ENCODE data around the gene PLCB4.

Gene PLCB4

GRCh38 chr20:9334866-9335265 is 266.0 kb downstream of the PLCB4 start:
- FAIRE-seq, result no peak

GRCh38 chr20:9338101-9338500 is 269.2 kb downstream of the PLCB4 start:
- no peak for FAIRE-seq

GRCh38 chr20:9339708-9340107 is 270.8 kb downstream of the PLCB4 start:
- no peak for FAIRE-seq

GRCh38 chr20:9342651-9343050 is 273.8 kb downstream of the PLCB4 start:
- no peak for FAIRE-seq

- FAIRE-seq, result no peak
These were observed 275.4 kb downstream of the PLCB4 start for GRCh38 chr20:9344083-9344920.

- no peak for FAIRE-seq
These were observed 279.4 kb downstream of the PLCB4 start for GRCh38 chr20:9348316-9348715.

GRCh38 chr20:9348747-9349146 is 279.9 kb downstream of the PLCB4 start:
- no peak for FAIRE-seq

GRCh38 chr20:9349249-9349648 is 280.4 kb downstream of the PLCB4 start:
- FAIRE-seq, result no peak

GRCh38 chr20:9352739-9353138 is 283.9 kb downstream of the PLCB4 start:
- FAIRE-seq, result no peak

- no peak for FAIRE-seq
These were observed 284.5 kb downstream of the PLCB4 start for GRCh38 chr20:9353180-9353915.

GRCh38 chr20:9353916-9354276 is 285.0 kb downstream of the PLCB4 start:
- no peak for FAIRE-seq

GRCh38 chr20:9354579-9354978 is 285.7 kb downstream of the PLCB4 start:
- FAIRE-seq, result no peak

- no peak for FAIRE-seq
These were observed 289.1 kb downstream of the PLCB4 start for GRCh38 chr20:9358001-9358400.

GRCh38 chr20:9359561-9360308 is 290.8 kb downstream of the PLCB4 start:
- FAIRE-seq, result no peak

- FAIRE-seq, result no peak
These were observed 291.5 kb downstream of the PLCB4 start for GRCh38 chr20:9360431-9360830.

GRCh38 chr20:9363673-9364072 is 294.8 kb downstream of the PLCB4 start:
- no peak for FAIRE-seq

- FAIRE-seq, result no peak
These were observed 298.4 kb downstream of the PLCB4 start for GRCh38 chr20:9367328-9367727.

GRCh38 chr20:9367746-9368145 is 298.9 kb downstream of the PLCB4 start:
- FAIRE-seq, result no peak

- FAIRE-seq, result no peak
These were observed 300.0 kb downstream of the PLCB4 start for GRCh38 chr20:9368893-9369292.

GRCh38 chr20:9369557-9369956 is 300.7 kb downstream of the PLCB4 start:
- FAIRE-seq, result no peak

GRCh38 chr20:9374072-9374471 is 305.2 kb downstream of the PLCB4 start:
- no peak for FAIRE-seq

- no peak for FAIRE-seq
These were observed 305.6 kb downstream of the PLCB4 start for GRCh38 chr20:9374480-9374879.

GRCh38 chr20:9375221-9375681 is 306.4 kb downstream of the PLCB4 start:
- no peak for FAIRE-seq
